ENCODE measurements around the gene INPP4A. TPM values are rescaled to one million over a fixed set of nuclear protein-coding genes. Genes with fewer than 3 reads are reported as not detected.

Gene INPP4A
- polyA plus RNA-seq, 1 of the 3 experiments (the other 2 are of a cell fraction): 15.0 TPM

DNA sequence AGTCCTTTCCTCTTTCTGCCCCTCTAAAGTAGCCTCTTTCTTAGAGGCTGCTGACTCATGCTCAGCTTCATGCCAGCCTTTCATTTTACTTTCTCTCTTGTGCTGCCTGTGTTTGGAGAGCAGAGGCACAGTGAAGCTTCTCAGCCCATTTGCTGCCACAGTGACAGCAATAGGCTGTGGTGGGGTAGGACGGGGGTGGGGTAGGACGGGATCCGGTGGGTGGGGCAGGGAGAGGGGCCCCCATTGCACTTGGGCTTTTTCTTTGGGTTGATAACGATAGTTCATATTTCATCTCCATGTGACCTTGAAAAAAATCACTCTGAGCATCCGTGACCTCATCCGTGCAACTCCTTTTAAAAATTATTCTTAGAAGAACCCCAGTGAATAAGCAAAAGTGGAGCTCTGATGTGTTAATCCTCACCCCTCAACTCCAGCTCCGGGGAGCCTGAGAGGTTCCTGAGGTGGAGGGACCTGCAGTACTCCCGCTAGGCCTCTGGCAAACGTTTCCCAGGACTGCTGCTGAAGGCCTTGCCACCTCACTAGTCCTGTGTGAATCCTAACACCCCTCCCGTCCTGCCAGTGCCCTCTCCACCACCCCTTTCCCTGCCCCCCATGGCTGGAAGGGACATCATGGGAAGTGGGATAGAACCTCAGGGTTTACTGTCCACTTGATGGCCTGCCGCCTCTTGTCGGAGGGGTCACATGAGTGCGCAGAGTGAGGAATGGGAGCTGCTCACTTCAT, 70.8 kb downstream of the INPP4A start:
- Histone ChIP-seq H3K9ac (no peak overlapping the region; the same call in 1 of the 2 replicates), H3K4me3 (ENCODE audit: low read depth in 2 of 2, low read length in 1 of 2) (no peak overlapping the region), H3K27ac (ENCODE audit: low read depth in 2 of 2, low read length in 1 of 2) (peak overlapping the region in 1 of 2 experiments; percentile 46; a peak in 1 of 4 replicates), H3K9me2 (no peaks in the 10 kb centered on the region), H3F3A (replicated peaks; ENCODE audit: insufficient read depth) (no peaks in the 10 kb centered on the region), H2AFZ (ENCODE audit: low read depth) (no peak overlapping the region), H3K27me3 (ENCODE audit: insufficient read depth) (no peaks in the 10 kb centered on the region), H3K79me2 (ENCODE audit: insufficient read depth) (peaks cover 14% of the 10 kb centered on the region; the same call in 1 of the 2 replicates), H3K36me3 (replicated peaks in 1 of 2; ENCODE audit: control insufficient read depth in 1 of 2, insufficient read depth in 2 of 2, low read length in 1 of 2) (no peaks in the 10 kb centered on the region), H4K20me1 (ENCODE audit: insufficient read depth) (no peaks in the 10 kb centered on the region), H3K4me1 (ENCODE audit: control insufficient read depth in 1 of 2, insufficient read depth in 2 of 2, low read depth in 1 of 2, low read length in 1 of 2) (peaks cover 14 to 18% of the 10 kb centered on the region in 2 experiments; a peak in 3 of 4 replicates), H3K4me2 (peak overlapping the region; percentile 41; the same call in 1 of the 2 replicates), H3K9me3 (no peaks in the 10 kb centered on the region)
- 0 out of 2 replicates have a peak, but pooled peaks have one; percentile 15 for TF ChIP-seq JUND (IDR thresholded peaks at IDR 0.05)
- TF ChIP-seq, protein P1, sequence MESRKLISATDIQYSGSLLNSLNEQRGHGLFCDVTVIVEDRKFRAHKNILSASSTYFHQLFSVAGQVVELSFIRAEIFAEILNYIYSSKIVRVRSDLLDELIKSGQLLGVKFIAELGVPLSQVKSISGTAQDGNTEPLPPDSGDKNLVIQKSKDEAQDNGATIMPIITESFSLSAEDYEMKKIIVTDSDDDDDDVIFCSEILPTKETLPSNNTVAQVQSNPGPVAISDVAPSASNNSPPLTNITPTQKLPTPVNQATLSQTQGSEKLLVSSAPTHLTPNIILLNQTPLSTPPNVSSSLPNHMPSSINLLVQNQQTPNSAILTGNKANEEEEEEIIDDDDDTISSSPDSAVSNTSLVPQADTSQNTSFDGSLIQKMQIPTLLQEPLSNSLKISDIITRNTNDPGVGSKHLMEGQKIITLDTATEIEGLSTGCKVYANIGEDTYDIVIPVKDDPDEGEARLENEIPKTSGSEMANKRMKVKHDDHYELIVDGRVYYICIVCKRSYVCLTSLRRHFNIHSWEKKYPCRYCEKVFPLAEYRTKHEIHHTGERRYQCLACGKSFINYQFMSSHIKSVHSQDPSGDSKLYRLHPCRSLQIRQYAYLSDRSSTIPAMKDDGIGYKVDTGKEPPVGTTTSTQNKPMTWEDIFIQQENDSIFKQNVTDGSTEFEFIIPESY (IDR thresholded peaks at IDR 0.05; ENCODE audit: borderline replicate concordance, low read depth): no peak
- CTCF ChIA-PET: interaction anchor here (0.7 to 1.4 kb wide), 5 partner anchors 8 to 103 kb away, joined by 3 to 4 read pairs (median 4); no protein-coding TSS in a partner anchor
- 81% methylated on average over 12 of the region's 13 CpGs for WGBS (ENCODE audit: low lambda C conversion rate)
- DNase-seq: no peak
- POLR2A ChIA-PET: no interaction called here

DNA sequence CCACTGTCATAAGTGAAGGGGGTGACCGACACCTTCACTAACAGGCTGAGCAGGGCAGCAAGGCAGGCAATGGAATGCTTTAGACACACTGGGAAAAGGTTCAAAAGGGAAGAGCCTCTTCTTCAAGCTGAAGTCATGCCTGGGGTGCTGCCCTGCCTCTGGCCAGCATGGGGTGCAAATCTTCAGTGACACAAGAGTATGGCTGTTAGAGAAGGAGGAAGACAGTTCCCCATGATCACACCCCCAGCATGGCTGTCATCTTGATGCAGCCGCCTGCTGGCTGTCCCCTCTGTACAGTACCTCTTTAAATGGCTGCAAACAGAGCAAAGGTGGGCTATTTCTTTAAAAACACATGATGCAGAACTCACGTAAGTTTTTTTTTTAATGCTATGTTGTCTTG, 71.9 kb downstream of the INPP4A start:
- no peaks in the 10 kb centered on the region for H3F3A ChIP-seq (replicated peaks; ENCODE audit: insufficient read depth)
- no peak overlapping the region for H3K4me3 ChIP-seq (ENCODE audit: low read depth in 2 of 2, low read length in 1 of 2)
- peaks cover 14 to 18% of the 10 kb centered on the region in 2 experiments; a peak in 3 of 4 replicates for H3K4me1 ChIP-seq (ENCODE audit: control insufficient read depth in 1 of 2, insufficient read depth in 2 of 2, low read depth in 1 of 2, low read length in 1 of 2)
- no peak overlapping the region for H2AFZ ChIP-seq (ENCODE audit: low read depth)
- no peaks in the 10 kb centered on the region for H4K20me1 ChIP-seq (ENCODE audit: insufficient read depth)
- DNase-seq: no peak
- H3K27me3 ChIP-seq (ENCODE audit: insufficient read depth): no peaks in the 10 kb centered on the region
- ChIA-PET POLR2A (no interaction called here), CTCF (interaction anchor here (0.6 kb wide), 1 partner anchor 29 kb away, joined by 3 read pairs; no protein-coding TSS in a partner anchor)
- H3K79me2 ChIP-seq (ENCODE audit: insufficient read depth): peaks cover 14% of the 10 kb centered on the region; the same call in 1 of the 2 replicates
- no peaks in the 10 kb centered on the region for H3K9me2 ChIP-seq
- no peak overlapping the region for H3K27ac ChIP-seq (ENCODE audit: low read depth in 2 of 2, low read length in 1 of 2)
- H3K9ac ChIP-seq: no peak overlapping the region
- WGBS (ENCODE audit: low lambda C conversion rate): 83% methylated on average over 3 of the region's 3 CpGs
- no peak overlapping the region for H3K4me2 ChIP-seq
- peaks cover 0 to 3% of the 10 kb centered on the region in 2 experiments for H3K36me3 ChIP-seq (replicated peaks in 1 of 2; ENCODE audit: control insufficient read depth in 1 of 2, insufficient read depth in 2 of 2, low read length in 1 of 2)
- TF ChIP-seq, protein P1 (IDR thresholded peaks at IDR 0.05; ENCODE audit: borderline replicate concordance, low read depth): no peak
- no peaks in the 10 kb centered on the region for H3K9me3 ChIP-seq

DNA sequence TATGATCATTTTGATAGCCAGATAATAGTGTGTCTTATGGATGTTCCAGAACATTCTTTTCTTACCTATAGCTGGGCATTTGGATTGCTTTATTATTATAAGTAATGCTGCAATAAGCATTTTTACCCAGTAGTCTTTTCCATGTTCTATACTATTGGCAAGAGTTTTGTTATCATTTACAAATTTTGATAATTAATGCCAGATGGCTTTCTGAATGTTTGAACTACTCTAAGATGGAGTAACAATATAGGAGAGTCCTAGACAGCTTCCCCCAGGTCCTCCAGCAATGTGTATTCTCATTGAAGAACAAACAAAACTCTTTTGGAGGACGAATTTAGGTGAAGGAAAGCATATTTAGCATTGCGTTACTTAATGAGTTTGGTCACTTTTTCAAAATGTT, 73.0 kb downstream of the INPP4A start:
- Histone ChIP-seq H3K4me3 (ENCODE audit: low read depth in 2 of 2, low read length in 1 of 2) (no peak overlapping the region), H3K4me2 (no peak overlapping the region), H2AFZ (ENCODE audit: low read depth) (no peak overlapping the region), H3K27ac (ENCODE audit: low read depth in 2 of 2, low read length in 1 of 2) (no peak overlapping the region), H3K36me3 (replicated peaks in 1 of 2; ENCODE audit: control insufficient read depth in 1 of 2, insufficient read depth in 2 of 2, low read length in 1 of 2) (peaks cover 0 to 3% of the 10 kb centered on the region in 2 experiments), H3K4me1 (ENCODE audit: control insufficient read depth in 1 of 2, insufficient read depth in 2 of 2, low read depth in 1 of 2, low read length in 1 of 2) (peaks cover 14 to 18% of the 10 kb centered on the region in 2 experiments; a peak in 3 of 4 replicates), H3K79me2 (ENCODE audit: insufficient read depth) (peaks cover 14% of the 10 kb centered on the region; the same call in 1 of the 2 replicates), H3K9me3 (no peaks in the 10 kb centered on the region), H3K27me3 (ENCODE audit: insufficient read depth) (no peaks in the 10 kb centered on the region), H3K9ac (no peak overlapping the region), H4K20me1 (ENCODE audit: insufficient read depth) (no peaks in the 10 kb centered on the region), H3F3A (replicated peaks; ENCODE audit: insufficient read depth) (no peaks in the 10 kb centered on the region), H3K9me2 (no peaks in the 10 kb centered on the region)
- no peak for DNase-seq
- POLR2A ChIA-PET: no interaction called here
- 89% methylated on average over 2 of the region's 2 CpGs for WGBS (ENCODE audit: low lambda C conversion rate)
- CTCF ChIA-PET: interaction anchor here (0.7 to 0.8 kb wide), 2 partner anchors 20 to 21 kb away, joined by 3 read pairs; no protein-coding TSS in a partner anchor
- TF ChIP-seq RFX5 (IDR thresholded peaks at IDR 0.05; ENCODE audit: low read length): no peak
- TF ChIP-seq EZH2phosphoT487 (IDR thresholded peaks at IDR 0.05; ENCODE audit: borderline replicate concordance, low read depth): no peak
- TF ChIP-seq FOXM1 (IDR thresholded peaks at IDR 0.05; ENCODE audit: low read depth): no peak
- no peak for TF ChIP-seq GABPA (IDR thresholded peaks at IDR 0.05; ENCODE audit: low read depth)
- TF ChIP-seq, protein P2, sequence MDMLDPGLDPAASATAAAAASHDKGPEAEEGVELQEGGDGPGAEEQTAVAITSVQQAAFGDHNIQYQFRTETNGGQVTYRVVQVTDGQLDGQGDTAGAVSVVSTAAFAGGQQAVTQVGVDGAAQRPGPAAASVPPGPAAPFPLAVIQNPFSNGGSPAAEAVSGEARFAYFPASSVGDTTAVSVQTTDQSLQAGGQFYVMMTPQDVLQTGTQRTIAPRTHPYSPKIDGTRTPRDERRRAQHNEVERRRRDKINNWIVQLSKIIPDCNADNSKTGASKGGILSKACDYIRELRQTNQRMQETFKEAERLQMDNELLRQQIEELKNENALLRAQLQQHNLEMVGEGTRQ (IDR thresholded peaks at IDR 0.05; ENCODE audit: borderline replicate concordance, low read depth, low read length): no peak
- TF ChIP-seq FOXJ3 (CRISPR knock-in tag; IDR thresholded peaks at IDR 0.05): no peak
- no peak for TF ChIP-seq MXI1 (IDR thresholded peaks at IDR 0.05; ENCODE audit: low read depth, low read length)
- TF ChIP-seq, protein P1 (IDR thresholded peaks at IDR 0.05; ENCODE audit: borderline replicate concordance, low read depth): no peak
- no peak for TF ChIP-seq RAD21 (IDR thresholded peaks at IDR 0.05; ENCODE audit: low read length)
- TF ChIP-seq CHD2 (IDR thresholded peaks at IDR 0.05; ENCODE audit: low read length, partially characterized antibody): no peak

Data from SK-N-SH (cell line).